ENCODE data around the gene COTL1. TPM values are rescaled to one million over a fixed set of nuclear protein-coding genes. Genes with fewer than 3 reads are reported as not detected.

The COTL1 gene
- total and polyA plus RNA-seq, 2 experiments from 2014 or later: 144 to 370 TPM

DNA sequence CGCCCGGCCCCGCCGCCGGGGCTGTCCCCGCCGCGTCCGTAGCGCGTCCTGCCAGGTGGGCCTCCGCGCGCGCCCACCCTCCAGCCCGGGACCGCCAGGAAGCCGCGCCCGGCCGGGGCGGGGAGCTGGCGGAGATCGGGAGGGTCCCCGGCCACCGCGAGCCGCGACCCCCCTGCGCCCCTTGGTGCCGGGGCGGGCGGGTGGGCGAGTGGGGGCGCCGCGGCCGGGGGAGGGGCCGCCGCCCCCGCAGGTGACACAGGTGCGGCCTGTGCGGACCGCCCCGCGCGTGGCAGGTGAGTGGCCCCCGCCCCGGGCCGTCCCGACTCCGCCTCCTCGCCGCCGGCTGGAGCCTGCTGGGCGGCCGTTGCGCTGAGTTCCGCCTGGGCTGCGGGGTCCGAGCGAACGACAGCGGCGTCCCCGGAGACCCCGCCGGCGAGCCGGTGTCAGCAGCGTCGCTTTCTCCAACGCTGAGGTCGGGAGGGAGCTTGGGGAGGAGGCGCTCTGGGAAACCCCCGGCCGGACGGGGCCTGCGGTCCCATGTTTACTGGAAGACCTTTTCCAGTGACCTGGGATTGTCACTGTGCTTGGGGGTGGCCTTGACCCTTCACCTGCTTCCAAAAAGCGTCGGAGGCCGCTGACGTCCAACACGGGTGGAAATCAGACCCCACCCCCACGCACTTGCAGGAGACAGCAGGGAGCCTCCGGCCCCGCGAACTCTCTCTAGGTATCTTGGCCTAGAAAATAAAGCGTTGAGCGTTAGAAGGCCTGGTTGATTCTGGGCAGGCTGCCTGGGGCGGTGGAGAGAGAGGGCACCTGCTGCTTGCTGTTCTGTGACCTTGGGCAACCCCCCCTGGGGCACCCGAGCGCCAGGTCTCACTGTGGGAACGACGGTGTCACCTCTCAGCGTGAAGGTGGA is 31.0 kb upstream of the COTL1 start:
- H3K4me3 ChIP-seq: peak overlapping the region; percentile 74
- peak overlapping the region; percentile 26; the same call in 1 of the 2 replicates for H2AFZ ChIP-seq
- H3K9me2 ChIP-seq (ENCODE audit: insufficient read depth): no peaks in the 10 kb centered on the region
- no peak for TF ChIP-seq EZH2phosphoT487 (IDR thresholded peaks at IDR 0.05; ENCODE audit: insufficient read depth, low read depth)
- no peak for TF ChIP-seq EZH2 (IDR thresholded peaks at IDR 0.05; ENCODE audit: insufficient read depth, poor library complexity, severe bottlenecking)
- peaks cover 19% of the 10 kb centered on the region for H3K79me2 ChIP-seq (ENCODE audit: insufficient read depth)
- DNase-seq: peak; percentile 40
- in situ Hi-C loops (cut with MboI): no loop called here
- 8 to 18% methylated on average over 43 to 64 of the region's 96 CpGs for WGBS, 2 experiments (ENCODE audit: low coverage in 1 of 2, low lambda C conversion rate in 2 of 2, missing lambda C conversion rate in 2 of 2)
- H3K36me3 ChIP-seq (ENCODE audit: low read depth): no peaks in the 10 kb centered on the region; the same call in 1 of the 2 replicates
- H3K4me2 ChIP-seq (ENCODE audit: unreplicated experiment): peak overlapping the region; percentile 71
- H3K9me3 ChIP-seq (ENCODE audit: low read depth): no peaks in the 10 kb centered on the region
- peaks cover 33% of the 10 kb centered on the region for H3K4me1 ChIP-seq (ENCODE audit: insufficient read depth)
- H4K20me1 ChIP-seq (ENCODE audit: insufficient read depth): no peaks in the 10 kb centered on the region
- peak overlapping the region; percentile 13 for H3K27ac ChIP-seq
- peaks cover 26% of the 10 kb centered on the region for H3F3A ChIP-seq (ENCODE audit: insufficient read depth)
- H3K27me3 ChIP-seq (replicated peaks; ENCODE audit: insufficient read depth): no peaks in the 10 kb centered on the region
- H3K9ac ChIP-seq: peak overlapping the region; percentile 76

DNA sequence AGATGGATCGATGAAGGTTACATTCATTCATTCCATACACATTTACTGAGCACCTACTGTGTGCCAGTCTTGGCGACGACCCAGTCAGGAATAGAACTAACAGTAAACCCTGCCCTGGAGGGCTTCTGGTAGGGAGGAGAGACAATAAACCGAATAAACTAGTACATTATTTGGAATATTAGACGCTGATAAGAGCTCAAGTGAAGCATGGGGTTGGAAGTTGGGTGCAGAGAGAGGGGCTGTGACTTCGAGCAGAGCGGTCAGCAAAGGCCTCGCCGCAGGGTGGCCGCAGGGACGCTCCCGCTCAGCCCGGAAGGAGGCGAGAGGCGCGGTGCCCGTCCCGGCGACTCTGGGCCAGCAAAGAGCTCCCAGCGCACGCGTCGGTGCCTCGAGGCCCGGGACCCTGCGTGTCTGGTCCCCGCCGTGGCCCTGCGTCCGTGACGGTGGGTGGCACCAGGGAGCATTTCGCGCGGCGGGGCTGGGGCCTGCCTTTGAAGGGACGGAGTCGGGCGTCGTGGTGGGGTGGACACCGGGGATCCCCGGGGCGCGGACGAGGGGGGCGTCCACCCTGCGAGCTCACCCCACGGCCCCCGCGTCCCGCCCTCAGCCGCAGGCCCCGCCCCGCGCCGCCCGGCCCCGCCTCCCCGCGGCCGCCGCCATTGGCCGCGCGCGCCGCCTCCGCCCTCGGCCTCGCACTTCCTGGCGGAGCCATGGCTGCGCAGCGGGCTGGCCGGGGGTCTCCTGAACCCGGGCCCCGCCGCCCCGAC is 30.1 kb upstream of the COTL1 start, which contains the start of gene KLHL36:
Gene KLHL36 (plus strand): TSS at position 684 of the 767 bp plus-strand sequence. CDS start 2,357 bp downstream, outside the sequence.
- peak within 1 kb of the TSS; percentile 97 for H2AFZ ChIP-seq
- H3K9me2 ChIP-seq (ENCODE audit: insufficient read depth): no peaks in the 10 kb centered on the region
- peaks cover 40% of the 10 kb centered on the region for H3K4me1 ChIP-seq (ENCODE audit: insufficient read depth)
- H3K4me2 ChIP-seq (ENCODE audit: unreplicated experiment): peak within 1 kb of the TSS; percentile 71
- H3K9ac ChIP-seq: peak within 1 kb of the TSS; percentile 76
- peak within 1 kb of the TSS; percentile 74 for H3K4me3 ChIP-seq
- peak; percentile 78 for DNase-seq
- H3K9me3 ChIP-seq (ENCODE audit: low read depth): no peaks in the 10 kb centered on the region
- no peaks in the 10 kb centered on the region for H3K27me3 ChIP-seq (replicated peaks; ENCODE audit: insufficient read depth)
- in situ Hi-C loops (cut with MboI): no loop called here
- peaks cover 13% of the 10 kb centered on the region for H3K79me2 ChIP-seq (ENCODE audit: insufficient read depth)
- peak within 1 kb of the TSS; percentile 13 for H3K27ac ChIP-seq
- H4K20me1 ChIP-seq (ENCODE audit: insufficient read depth): no peaks in the 10 kb centered on the region
- 4 to 8% methylated on average over 25 to 44 of the region's 77 CpGs for WGBS, 2 experiments (ENCODE audit: low coverage in 1 of 2, low lambda C conversion rate in 2 of 2, missing lambda C conversion rate in 2 of 2)
- H3F3A ChIP-seq (ENCODE audit: insufficient read depth): peaks cover 26% of the 10 kb centered on the region
- no peak for TF ChIP-seq EZH2 (IDR thresholded peaks at IDR 0.05; ENCODE audit: insufficient read depth, poor library complexity, severe bottlenecking)
- no peak for TF ChIP-seq EZH2phosphoT487 (IDR thresholded peaks at IDR 0.05; ENCODE audit: insufficient read depth, low read depth)
- H3K36me3 ChIP-seq (ENCODE audit: low read depth): no peaks in the 10 kb centered on the region; the same call in 1 of the 2 replicates

DNA sequence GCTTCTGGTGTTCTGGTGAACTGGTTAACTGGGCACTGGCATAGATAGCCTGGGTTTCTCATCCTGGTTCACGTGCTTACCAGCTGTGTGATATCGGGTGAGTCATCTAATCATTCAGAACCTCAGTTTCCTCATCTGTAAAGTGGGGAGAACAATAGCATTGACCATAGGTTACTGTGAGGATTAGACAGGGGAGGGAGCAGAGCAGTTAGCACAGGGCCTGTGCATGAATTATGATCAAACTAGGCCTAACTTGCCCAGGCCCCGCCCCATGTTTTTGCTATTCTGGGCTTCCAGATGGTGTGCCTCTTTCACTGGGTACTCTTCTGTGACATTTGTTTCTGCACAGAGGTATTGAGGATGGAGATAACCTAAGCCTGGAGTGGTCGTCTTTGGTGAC is 25.8 kb upstream of the COTL1 start:
- Histone ChIP-seq H4K20me1 (ENCODE audit: insufficient read depth) (no peaks in the 10 kb centered on the region), H3K4me1 (ENCODE audit: insufficient read depth) (peaks cover 32% of the 10 kb centered on the region), H3K36me3 (ENCODE audit: low read depth) (no peaks in the 10 kb centered on the region), H3K27ac (peak overlapping the region; percentile 32), H3K9ac (no peak overlapping the region), H3K79me2 (ENCODE audit: insufficient read depth) (no peaks in the 10 kb centered on the region), H3K4me2 (ENCODE audit: unreplicated experiment) (peak overlapping the region; percentile 24), H3K9me2 (ENCODE audit: insufficient read depth) (no peaks in the 10 kb centered on the region), H3K9me3 (ENCODE audit: low read depth) (no peaks in the 10 kb centered on the region), H3F3A (ENCODE audit: insufficient read depth) (peaks cover 8% of the 10 kb centered on the region), H2AFZ (peak overlapping the region; percentile 44), H3K4me3 (no peak overlapping the region), H3K27me3 (replicated peaks; ENCODE audit: insufficient read depth) (no peaks in the 10 kb centered on the region)
- in situ Hi-C loops (cut with MboI): no loop called here
- TF ChIP-seq EZH2phosphoT487 (IDR thresholded peaks at IDR 0.05; ENCODE audit: insufficient read depth, low read depth) (no peak), EZH2 (IDR thresholded peaks at IDR 0.05; ENCODE audit: insufficient read depth, poor library complexity, severe bottlenecking) (no peak)
- no peak for DNase-seq
- WGBS, 2 experiments (ENCODE audit: low coverage in 1 of 2, low lambda C conversion rate in 2 of 2, missing lambda C conversion rate in 2 of 2): 74 to 78% methylated on average over 4 of the region's 4 CpGs

DNA sequence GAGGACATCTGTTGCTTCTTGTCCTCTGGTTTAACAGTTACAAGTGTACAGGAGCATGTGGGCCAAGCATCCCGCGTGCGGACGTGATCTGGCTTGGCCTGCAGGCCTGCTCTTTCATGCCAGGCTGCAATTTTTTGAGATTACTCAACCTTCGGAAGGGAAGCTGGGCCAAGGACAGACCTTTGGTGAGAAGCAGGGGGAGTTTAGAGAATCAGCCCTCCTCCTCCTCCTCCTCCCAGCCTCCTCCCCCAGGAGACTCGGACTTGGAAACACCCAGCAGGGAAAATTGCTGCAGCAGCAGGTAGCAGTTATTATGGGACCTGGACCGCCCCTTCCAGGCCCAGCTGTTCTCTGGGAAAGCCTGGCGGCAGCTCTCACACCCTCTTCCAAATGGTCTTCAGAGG is 25.3 kb upstream of the COTL1 start:
- no peaks in the 10 kb centered on the region for H3K79me2 ChIP-seq (ENCODE audit: insufficient read depth)
- peak; percentile 94 for DNase-seq
- peak overlapping the region; percentile 44 for H2AFZ ChIP-seq
- no peaks in the 10 kb centered on the region for H4K20me1 ChIP-seq (ENCODE audit: insufficient read depth)
- peaks cover 32% of the 10 kb centered on the region for H3K4me1 ChIP-seq (ENCODE audit: insufficient read depth)
- H3K9ac ChIP-seq: peak overlapping the region; percentile 13; the same call in 1 of the 2 replicates
- 3 to 6% methylated on average over 8 of the region's 8 CpGs for WGBS, 2 experiments (ENCODE audit: low coverage in 1 of 2, low lambda C conversion rate in 2 of 2, missing lambda C conversion rate in 2 of 2)
- in situ Hi-C loops (cut with MboI): no loop called here
- H3K27ac ChIP-seq: peak overlapping the region; percentile 32
- peaks cover 8% of the 10 kb centered on the region for H3F3A ChIP-seq (ENCODE audit: insufficient read depth)
- H3K9me3 ChIP-seq (ENCODE audit: low read depth): no peaks in the 10 kb centered on the region
- no peaks in the 10 kb centered on the region for H3K27me3 ChIP-seq (replicated peaks; ENCODE audit: insufficient read depth)
- no peak overlapping the region for H3K4me3 ChIP-seq
- TF ChIP-seq EZH2 (IDR thresholded peaks at IDR 0.05; ENCODE audit: insufficient read depth, poor library complexity, severe bottlenecking) (no peak), EZH2phosphoT487 (IDR thresholded peaks at IDR 0.05; ENCODE audit: insufficient read depth, low read depth) (no peak)
- no peaks in the 10 kb centered on the region for H3K36me3 ChIP-seq (ENCODE audit: low read depth)
- peak overlapping the region; percentile 24 for H3K4me2 ChIP-seq (ENCODE audit: unreplicated experiment)
- no peaks in the 10 kb centered on the region for H3K9me2 ChIP-seq (ENCODE audit: insufficient read depth)
